Measurements from ENCODE around the gene USP12. TPM values are rescaled to one million over a fixed set of nuclear protein-coding genes. Genes with fewer than 3 reads are reported as not detected.

The USP12 gene
- total and polyA plus RNA-seq, 4 donors, result 5.7 to 43.7 (median 11.9) TPM

DNA sequence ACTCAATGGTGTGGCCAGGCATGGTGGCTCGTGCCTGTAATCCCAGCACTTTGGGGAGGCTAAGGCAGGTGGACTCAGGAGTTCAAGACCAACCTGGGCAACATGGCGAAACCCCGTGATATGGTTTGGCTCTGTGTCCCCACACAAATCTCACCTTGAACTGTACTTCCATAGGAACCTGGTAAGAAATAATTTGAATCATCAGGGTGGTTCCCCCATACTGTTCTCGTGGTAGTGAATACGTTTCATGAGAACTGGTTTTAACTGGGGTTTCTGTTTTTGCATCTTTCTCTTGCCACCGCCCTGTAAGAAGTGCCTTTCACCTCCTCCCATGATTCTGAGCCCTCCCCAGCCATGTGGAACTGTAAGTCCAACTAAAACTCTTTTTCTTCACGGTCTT is 49.6 kb downstream of the USP12 start:
- no peak for DNase-seq (ENCODE audit: low spot score)
- Histone ChIP-seq H3K9ac (ENCODE audit: low read depth in 1 of 2, low read length in 2 of 2) (no peak overlapping the region), H3K9me3 (ENCODE audit: control insufficient read depth in 4 of 4, low read length in 3 of 4) (peaks cover 0 to 2% (median 0%) of the 10 kb centered on the region in 4 donors), H3K36me3 (ENCODE audit: control insufficient read depth in 4 of 4, insufficient read depth in 3 of 4, low read depth in 1 of 4, low read length in 3 of 4) (no peaks in the 10 kb centered on the region), H3K4me3 (ENCODE audit: low read depth in 1 of 3, low read length in 3 of 3) (no peak overlapping the region), H3K4me1 (ENCODE audit: control insufficient read depth in 4 of 4, insufficient read depth in 4 of 4, low read length in 3 of 4) (peaks cover under 1 to 12% (median 10%) of the 10 kb centered on the region in 4 donors), H3K27me3 (ENCODE audit: control insufficient read depth in 4 of 4, insufficient read depth in 4 of 4, low read length in 3 of 4) (no peaks in the 10 kb centered on the region), H3K27ac (ENCODE audit: low read depth in 1 of 2, low read length in 2 of 2) (no peak overlapping the region)
- WGBS, result 97% methylated on average over 7 of the region's 7 CpGs
- TF ChIP-seq FOXA1 (IDR thresholded peaks at IDR 0.05) (no peak), EGR1 (IDR thresholded peaks at IDR 0.05; ENCODE audit: low read depth in 2 of 2) (no peak), NR2F2 (IDR thresholded peaks at IDR 0.05) (no peak), TAF1 (conservative IDR thresholded peaks at IDR 0.05) (no peak)

DNA sequence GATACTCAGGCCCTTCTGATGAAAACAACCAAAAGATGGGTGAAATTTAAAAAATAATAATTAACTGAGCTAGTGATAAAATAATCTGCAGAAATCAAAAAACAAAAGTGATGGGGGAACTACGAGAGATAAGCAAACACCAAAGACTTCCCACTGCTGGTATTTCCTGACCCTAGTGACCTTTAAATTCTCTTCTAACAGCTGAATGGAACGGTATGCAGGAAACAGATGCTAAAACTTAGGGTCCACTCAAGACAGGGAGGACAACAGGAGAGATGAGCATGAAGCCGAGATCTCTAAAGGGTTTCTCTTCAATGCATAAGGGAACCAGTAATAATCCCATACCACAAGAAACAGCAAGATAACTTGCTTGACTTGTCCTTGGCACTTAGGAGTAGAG is 50.8 kb downstream of the USP12 start:
- no peak for DNase-seq (ENCODE audit: low spot score)
- Histone ChIP-seq H3K27me3 (ENCODE audit: control insufficient read depth in 4 of 4, insufficient read depth in 4 of 4, low read length in 3 of 4) (no peaks in the 10 kb centered on the region), H3K27ac (ENCODE audit: low read depth in 1 of 2, low read length in 2 of 2) (no peak overlapping the region), H3K4me3 (ENCODE audit: low read depth in 1 of 3, low read length in 3 of 3) (no peak overlapping the region), H3K9ac (ENCODE audit: low read depth in 1 of 2, low read length in 2 of 2) (no peak overlapping the region), H3K9me3 (ENCODE audit: control insufficient read depth in 4 of 4, low read length in 3 of 4) (peaks cover 0 to 2% (median 0%) of the 10 kb centered on the region in 4 donors), H3K4me1 (ENCODE audit: control insufficient read depth in 4 of 4, insufficient read depth in 4 of 4, low read length in 3 of 4) (no peaks in the 10 kb centered on the region), H3K36me3 (ENCODE audit: control insufficient read depth in 4 of 4, insufficient read depth in 3 of 4, low read depth in 1 of 4, low read length in 3 of 4) (no peaks in the 10 kb centered on the region)
- 54% methylated on average over 3 of the region's 3 CpGs for WGBS
- TF ChIP-seq NR2F2 (IDR thresholded peaks at IDR 0.05) (peak; percentile 34), GABPA (IDR thresholded peaks at IDR 0.05 in 1 of 2, conservative IDR thresholded peaks at IDR 0.05 in 1 of 2) (no peak), EGR1 (IDR thresholded peaks at IDR 0.05; ENCODE audit: low read depth in 2 of 2) (no peak), YY1 (IDR thresholded peaks at IDR 0.05) (no peak)

DNA sequence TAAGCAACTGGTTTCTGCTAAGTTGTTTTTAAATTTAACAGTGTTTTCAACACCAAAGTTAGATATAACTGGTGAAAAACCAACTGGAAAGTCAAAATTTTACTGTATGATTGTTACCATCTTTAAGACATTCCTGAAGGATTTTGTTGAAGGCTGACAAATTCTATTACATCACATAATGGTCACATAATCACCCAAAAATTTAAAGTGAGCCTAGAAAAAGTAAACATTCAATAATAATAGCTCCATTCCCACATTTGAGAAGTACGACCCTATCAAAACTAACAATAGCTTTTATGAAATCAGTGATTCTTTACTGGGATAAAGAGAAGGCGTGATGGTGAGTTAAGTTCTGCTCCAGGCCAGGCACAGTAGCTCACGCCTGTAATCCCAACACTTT is 51.6 kb downstream of the USP12 start:
- Histone ChIP-seq H3K9ac (ENCODE audit: low read depth in 1 of 2, low read length in 2 of 2) (no peak overlapping the region), H3K9me3 (ENCODE audit: control insufficient read depth in 4 of 4, low read length in 3 of 4) (peaks cover 0 to 2% (median 0%) of the 10 kb centered on the region in 4 donors), H3K4me3 (ENCODE audit: low read depth in 1 of 3, low read length in 3 of 3) (no peak overlapping the region), H3K36me3 (ENCODE audit: control insufficient read depth in 4 of 4, insufficient read depth in 3 of 4, low read depth in 1 of 4, low read length in 3 of 4) (no peaks in the 10 kb centered on the region), H3K27ac (ENCODE audit: low read depth in 1 of 2, low read length in 2 of 2) (no peak overlapping the region), H3K27me3 (ENCODE audit: control insufficient read depth in 4 of 4, insufficient read depth in 4 of 4, low read length in 3 of 4) (no peaks in the 10 kb centered on the region), H3K4me1 (ENCODE audit: control insufficient read depth in 4 of 4, insufficient read depth in 4 of 4, low read length in 3 of 4) (no peaks in the 10 kb centered on the region)
- 94% methylated on average over 3 of the region's 3 CpGs for WGBS
- TF ChIP-seq, protein P1, sequence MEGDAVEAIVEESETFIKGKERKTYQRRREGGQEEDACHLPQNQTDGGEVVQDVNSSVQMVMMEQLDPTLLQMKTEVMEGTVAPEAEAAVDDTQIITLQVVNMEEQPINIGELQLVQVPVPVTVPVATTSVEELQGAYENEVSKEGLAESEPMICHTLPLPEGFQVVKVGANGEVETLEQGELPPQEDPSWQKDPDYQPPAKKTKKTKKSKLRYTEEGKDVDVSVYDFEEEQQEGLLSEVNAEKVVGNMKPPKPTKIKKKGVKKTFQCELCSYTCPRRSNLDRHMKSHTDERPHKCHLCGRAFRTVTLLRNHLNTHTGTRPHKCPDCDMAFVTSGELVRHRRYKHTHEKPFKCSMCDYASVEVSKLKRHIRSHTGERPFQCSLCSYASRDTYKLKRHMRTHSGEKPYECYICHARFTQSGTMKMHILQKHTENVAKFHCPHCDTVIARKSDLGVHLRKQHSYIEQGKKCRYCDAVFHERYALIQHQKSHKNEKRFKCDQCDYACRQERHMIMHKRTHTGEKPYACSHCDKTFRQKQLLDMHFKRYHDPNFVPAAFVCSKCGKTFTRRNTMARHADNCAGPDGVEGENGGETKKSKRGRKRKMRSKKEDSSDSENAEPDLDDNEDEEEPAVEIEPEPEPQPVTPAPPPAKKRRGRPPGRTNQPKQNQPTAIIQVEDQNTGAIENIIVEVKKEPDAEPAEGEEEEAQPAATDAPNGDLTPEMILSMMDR (IDR thresholded peaks at IDR 0.05; ENCODE audit: low read depth, low read length, missing input control), result no peak
- TF ChIP-seq, protein P2, sequence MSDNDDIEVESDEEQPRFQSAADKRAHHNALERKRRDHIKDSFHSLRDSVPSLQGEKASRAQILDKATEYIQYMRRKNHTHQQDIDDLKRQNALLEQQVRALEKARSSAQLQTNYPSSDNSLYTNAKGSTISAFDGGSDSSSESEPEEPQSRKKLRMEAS (IDR thresholded peaks at IDR 0.05), result no peak
- TF ChIP-seq, protein P3, sequence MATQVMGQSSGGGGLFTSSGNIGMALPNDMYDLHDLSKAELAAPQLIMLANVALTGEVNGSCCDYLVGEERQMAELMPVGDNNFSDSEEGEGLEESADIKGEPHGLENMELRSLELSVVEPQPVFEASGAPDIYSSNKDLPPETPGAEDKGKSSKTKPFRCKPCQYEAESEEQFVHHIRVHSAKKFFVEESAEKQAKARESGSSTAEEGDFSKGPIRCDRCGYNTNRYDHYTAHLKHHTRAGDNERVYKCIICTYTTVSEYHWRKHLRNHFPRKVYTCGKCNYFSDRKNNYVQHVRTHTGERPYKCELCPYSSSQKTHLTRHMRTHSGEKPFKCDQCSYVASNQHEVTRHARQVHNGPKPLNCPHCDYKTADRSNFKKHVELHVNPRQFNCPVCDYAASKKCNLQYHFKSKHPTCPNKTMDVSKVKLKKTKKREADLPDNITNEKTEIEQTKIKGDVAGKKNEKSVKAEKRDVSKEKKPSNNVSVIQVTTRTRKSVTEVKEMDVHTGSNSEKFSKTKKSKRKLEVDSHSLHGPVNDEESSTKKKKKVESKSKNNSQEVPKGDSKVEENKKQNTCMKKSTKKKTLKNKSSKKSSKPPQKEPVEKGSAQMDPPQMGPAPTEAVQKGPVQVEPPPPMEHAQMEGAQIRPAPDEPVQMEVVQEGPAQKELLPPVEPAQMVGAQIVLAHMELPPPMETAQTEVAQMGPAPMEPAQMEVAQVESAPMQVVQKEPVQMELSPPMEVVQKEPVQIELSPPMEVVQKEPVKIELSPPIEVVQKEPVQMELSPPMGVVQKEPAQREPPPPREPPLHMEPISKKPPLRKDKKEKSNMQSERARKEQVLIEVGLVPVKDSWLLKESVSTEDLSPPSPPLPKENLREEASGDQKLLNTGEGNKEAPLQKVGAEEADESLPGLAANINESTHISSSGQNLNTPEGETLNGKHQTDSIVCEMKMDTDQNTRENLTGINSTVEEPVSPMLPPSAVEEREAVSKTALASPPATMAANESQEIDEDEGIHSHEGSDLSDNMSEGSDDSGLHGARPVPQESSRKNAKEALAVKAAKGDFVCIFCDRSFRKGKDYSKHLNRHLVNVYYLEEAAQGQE (IDR thresholded peaks at IDR 0.05), result no peak
- no peak for TF ChIP-seq FOXA2 (IDR thresholded peaks at IDR 0.05)
- TF ChIP-seq, protein P4, sequence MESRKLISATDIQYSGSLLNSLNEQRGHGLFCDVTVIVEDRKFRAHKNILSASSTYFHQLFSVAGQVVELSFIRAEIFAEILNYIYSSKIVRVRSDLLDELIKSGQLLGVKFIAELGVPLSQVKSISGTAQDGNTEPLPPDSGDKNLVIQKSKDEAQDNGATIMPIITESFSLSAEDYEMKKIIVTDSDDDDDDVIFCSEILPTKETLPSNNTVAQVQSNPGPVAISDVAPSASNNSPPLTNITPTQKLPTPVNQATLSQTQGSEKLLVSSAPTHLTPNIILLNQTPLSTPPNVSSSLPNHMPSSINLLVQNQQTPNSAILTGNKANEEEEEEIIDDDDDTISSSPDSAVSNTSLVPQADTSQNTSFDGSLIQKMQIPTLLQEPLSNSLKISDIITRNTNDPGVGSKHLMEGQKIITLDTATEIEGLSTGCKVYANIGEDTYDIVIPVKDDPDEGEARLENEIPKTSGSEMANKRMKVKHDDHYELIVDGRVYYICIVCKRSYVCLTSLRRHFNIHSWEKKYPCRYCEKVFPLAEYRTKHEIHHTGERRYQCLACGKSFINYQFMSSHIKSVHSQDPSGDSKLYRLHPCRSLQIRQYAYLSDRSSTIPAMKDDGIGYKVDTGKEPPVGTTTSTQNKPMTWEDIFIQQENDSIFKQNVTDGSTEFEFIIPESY (IDR thresholded peaks at IDR 0.05), result no peak
- no peak for TF ChIP-seq JUND (IDR thresholded peaks at IDR 0.05)
- TF ChIP-seq RAD21 (IDR thresholded peaks at IDR 0.05), result no peak
- no peak for TF ChIP-seq YY1 (IDR thresholded peaks at IDR 0.05)
- DNase-seq (ENCODE audit: low spot score), result no peak

Measured in liver (tissue), 9 donors.